Measurements from ENCODE around the gene PIP5K1B.

Gene PIP5K1B

GRCh38 chr9:68778635-68779034 lies 73.6 kb downstream of the PIP5K1B start:
- no peak for DNase-seq

GRCh38 chr9:68779558-68780379 lies 74.7 kb downstream of the PIP5K1B start:
- peak; percentile 95 for DNase-seq

GRCh38 chr9:68780380-68780712 lies 75.3 kb downstream of the PIP5K1B start:
- DNase-seq: no peak

GRCh38 chr9:68780720-68781119 lies 75.7 kb downstream of the PIP5K1B start:
- DNase-seq: no peak

- DNase-seq: no peak
These were observed 76.9 kb downstream of the PIP5K1B start for GRCh38 chr9:68781928-68782327.

GRCh38 chr9:68782546-68782945 lies 77.5 kb downstream of the PIP5K1B start:
- DNase-seq: no peak

GRCh38 chr9:68785965-68786364 lies 80.9 kb downstream of the PIP5K1B start:
- DNase-seq: no peak

- DNase-seq: no peak
These were observed 86.1 kb downstream of the PIP5K1B start for GRCh38 chr9:68791169-68791568.

GRCh38 chr9:68793605-68794343 lies 88.7 kb downstream of the PIP5K1B start:
- no peak for DNase-seq

GRCh38 chr9:68794898-68795297 lies 89.9 kb downstream of the PIP5K1B start:
- no peak for DNase-seq

GRCh38 chr9:68795411-68795810 lies 90.4 kb downstream of the PIP5K1B start:
- DNase-seq: no peak

GRCh38 chr9:68797116-68797515 lies 92.1 kb downstream of the PIP5K1B start:
- DNase-seq: no peak

GRCh38 chr9:68798423-68798822 lies 93.4 kb downstream of the PIP5K1B start:
- DNase-seq: no peak

- no peak for DNase-seq
These were observed 95.8 kb downstream of the PIP5K1B start for GRCh38 chr9:68800836-68801235.

GRCh38 chr9:68802525-68803015 lies 97.5 kb downstream of the PIP5K1B start:
- no peak for DNase-seq

GRCh38 chr9:68804911-68805889 lies 100.2 kb downstream of the PIP5K1B start:
- DNase-seq: no peak

- no peak for DNase-seq
These were observed 101.0 kb downstream of the PIP5K1B start for GRCh38 chr9:68805890-68806517.

GRCh38 chr9:68808338-68808890 lies 103.4 kb downstream of the PIP5K1B start:
- DNase-seq: no peak

GRCh38 chr9:68817079-68817875 lies 112.2 kb downstream of the PIP5K1B start:
- no peak for DNase-seq

- DNase-seq: no peak
These were observed 114.0 kb downstream of the PIP5K1B start for GRCh38 chr9:68819065-68819464.

GRCh38 chr9:68821911-68822310 lies 116.9 kb downstream of the PIP5K1B start:
- DNase-seq: no peak
